Fibroblast of lung (primary cell): ENCODE measurements around the gene PAK1IP1. TPM values are rescaled to one million over a fixed set of nuclear protein-coding genes. Genes with fewer than 3 reads are reported as not detected.

Experiments used
- DNase-seq, 2 donors: peaks; one replicate each; pipeline versions ENCODE4 v3.0.0 to v3.0.0-alpha.2; 2010; ENCODE audit warnings: low read depth in 2 of 2
- H2AFZ ChIP-seq: 2 replicates; pipeline ENCODE4 v1.5.1; 2012; ENCODE audit warnings: low read length, control low read depth, inconsistent platforms
- H3K27ac ChIP-seq: 2 replicates; pipeline ENCODE4 v1.5.1; 2011; ENCODE audit warnings: low read length, control low read depth; ENCODE audit not compliant: insufficient read depth
- H3K27me3 ChIP-seq: 2 replicates; pipeline ENCODE4 v1.5.1; 2011; ENCODE audit warnings: mild to moderate bottlenecking, low read length; ENCODE audit not compliant: control insufficient read depth, insufficient read depth
- H3K36me3 ChIP-seq: 2 replicates; pipeline ENCODE4 v1.5.1; 2011; ENCODE audit warnings: low read length; ENCODE audit not compliant: control insufficient read depth, insufficient read depth
- H3K4me1 ChIP-seq: 2 replicates; pipeline ENCODE4 v1.5.1; 2011; ENCODE audit warnings: low read length; ENCODE audit not compliant: control insufficient read depth, insufficient read depth; ENCODE audit errors: extremely low read depth
- H3K4me2 ChIP-seq: 2 replicates; pipeline ENCODE4 v1.5.1; 2011; ENCODE audit warnings: low read length, control low read depth; ENCODE audit not compliant: insufficient read depth; ENCODE audit errors: extremely low read depth
- H3K4me3 ChIP-seq, 4 experiments: fragments of 200-600 bp in 1 of 4; sonication (generic) in 1 of 4; replicated peaks in 1 of 4; 2 replicates each; pipeline ENCODE4 v1.5.1; 2011 to 2016; ENCODE audit warnings: low read length in 4 of 4, low read depth in 3 of 4, mild to moderate bottlenecking in 3 of 4, control low read depth in 2 of 4, inconsistent platforms in 1 of 4, mixed read lengths in 1 of 4; ENCODE audit not compliant: insufficient read depth in 1 of 4; ENCODE audit errors: control extremely low read depth in 1 of 4
- H3K79me2 ChIP-seq: 2 replicates; pipeline ENCODE4 v1.5.1; 2012; ENCODE audit warnings: mild to moderate bottlenecking, low read length, inconsistent platforms; ENCODE audit not compliant: control insufficient read depth, insufficient read depth
- H3K9ac ChIP-seq: 2 replicates; pipeline ENCODE4 v1.5.1; 2011; ENCODE audit warnings: mild to moderate bottlenecking, low read length, control low read depth; ENCODE audit not compliant: insufficient read depth
- H3K9me3 ChIP-seq: 2 replicates; pipeline ENCODE4 v1.5.1; 2012; ENCODE audit warnings: low read depth, low read length; ENCODE audit not compliant: control insufficient read depth, insufficient read depth
- H4K20me1 ChIP-seq: 2 replicates; pipeline ENCODE4 v1.5.1; 2011; ENCODE audit warnings: low read length; ENCODE audit not compliant: control insufficient read depth, insufficient read depth; ENCODE audit errors: extremely low read depth
- CTCF ChIP-seq, 2 donors: IDR thresholded peaks in 1 of 2; conservative IDR thresholded peaks in 1 of 2; 1 replicate in 1 of 2; 2 replicates in 1 of 2; pipeline ENCODE4 v1.5.1; 2011 to 2012; ENCODE audit warnings: low read length in 2 of 2, control low read depth in 1 of 2, inconsistent platforms in 1 of 2, low read depth in 1 of 2, mild to moderate bottlenecking in 1 of 2
- EZH2 ChIP-seq: IDR thresholded peaks from 2 replicates; pipeline ENCODE4 v1.5.1; 2012; ENCODE audit warnings: low read length, control low read depth, mild to moderate bottlenecking; ENCODE audit errors: missing control alignments
- polyA minus RNA-seq: library from RNA; depleted of rRNA, polyadenylated mRNA; stranded (reverse); fragments of >200 nt; gene quantifications from 2 replicates; pipeline ENCODE4 v1.2.3, GENCODE V29; 2011; ENCODE audit warnings: low replicate concordance
- polyA plus RNA-seq, 2 donors: library from polyadenylated mRNA; depleted of rRNA in 1 of 2; stranded (reverse) in 1 of 2; unstranded in 1 of 2; fragments of >200 nt; gene quantifications; 2 replicates each; pipeline ENCODE4 v1.2.1, GENCODE V29; 2011 to 2012; ENCODE audit warnings: missing spikeins in 1 of 2
- total RNA-seq: library from RNA; depleted of rRNA; stranded (reverse); fragments of >200 nt; gene quantifications from 2 replicates; pipeline ENCODE4 v1.2.1, GENCODE V29; 2014

PAK1IP1 gene
- 16.3 and 19.3 TPM in 2 replicates for total RNA-seq
- 27.3 and 33.0 TPM in 2 replicates for polyA plus RNA-seq
- polyA plus RNA-seq (2012) = 15.9 and 21.2 TPM in 2 replicates
- 5.7 and 14.8 TPM in 2 replicates for polyA minus RNA-seq

GRCh38 chr6:10694302-10695085, at the start of gene PAK1IP1, which contains the start of gene C6orf52:
TSS of gene PAK1IP1 (plus strand) at chr6:10694972. CDS start at chr6:10694986, 14 bp downstream.
TSS of gene C6orf52 (minus strand) at chr6:10694616. CDS start at chr6:10687550, 7,066 bp downstream.
- Histone ChIP-seq H3K36me3 (no peaks in the 10 kb centered on the region), H4K20me1 (no peaks in the 10 kb centered on the region), H3K27ac (peak within 1 kb of the TSS; percentile 99), H3K79me2 (peaks cover 44% of the 10 kb centered on the region), H3K4me3 (peak within 1 kb of the TSS; percentile 93 to 100 (median 99)), H3K4me1 (peaks cover 5% of the 10 kb centered on the region), H3K9ac (peak within 1 kb of the TSS; percentile 92), H3K9me3 (no peaks in the 10 kb centered on the region), H2AFZ (peak within 1 kb of the TSS; percentile 97), H3K27me3 (no peaks in the 10 kb centered on the region), H3K4me2 (peak within 1 kb of the TSS; percentile 98)
- DNase-seq = peak; percentile 93 to 96
- TF ChIP-seq CTCF (conservative IDR thresholded peaks at IDR 0.05 in 1 of 2, IDR thresholded peaks at IDR 0.05 in 1 of 2; ENCODE audit: low read depth in 1 of 2, low read length in 2 of 2) (no peak), EZH2 (no peak)

GRCh38 chr6:10655508-10656055, 39.2 kb upstream of the PAK1IP1 start:
- Histone ChIP-seq H3K27ac (no peak overlapping the region), H3K27me3 (no peaks in the 10 kb centered on the region), H3K4me3 (no peak overlapping the region), H3K36me3 (no peaks in the 10 kb centered on the region), H3K79me2 (no peaks in the 10 kb centered on the region), H3K4me1 (no peaks in the 10 kb centered on the region), H2AFZ (no peak overlapping the region), H3K4me2 (no peak overlapping the region), H3K9ac (no peak overlapping the region), H4K20me1 (no peaks in the 10 kb centered on the region), H3K9me3 (no peaks in the 10 kb centered on the region)
- DNase-seq = no peak
- TF ChIP-seq CTCF (conservative IDR thresholded peaks at IDR 0.05 in 1 of 2, IDR thresholded peaks at IDR 0.05 in 1 of 2; ENCODE audit: low read depth in 1 of 2, low read length in 2 of 2) (no peak), EZH2 (no peak)

GRCh38 chr6:10658910-10659698, 35.7 kb upstream of the PAK1IP1 start:
- H3K4me3 ChIP-seq = peak overlapping the region in 2 of 4 experiments; percentile 24 to 48

More at GRCh38 chr6:10658910-10659698, 35.7 kb upstream of the PAK1IP1 start:
- Histone ChIP-seq H3K79me2 (no peaks in the 10 kb centered on the region), H4K20me1 (no peaks in the 10 kb centered on the region), H3K27ac (no peak overlapping the region), H3K36me3 (no peaks in the 10 kb centered on the region), H3K4me1 (no peaks in the 10 kb centered on the region), H3K27me3 (no peaks in the 10 kb centered on the region), H3K9me3 (no peaks in the 10 kb centered on the region), H2AFZ (no peak overlapping the region), H3K4me2 (no peak overlapping the region), H3K9ac (no peak overlapping the region)
- no peak for DNase-seq
- TF ChIP-seq CTCF (conservative IDR thresholded peaks at IDR 0.05 in 1 of 2, IDR thresholded peaks at IDR 0.05 in 1 of 2; ENCODE audit: low read depth in 1 of 2, low read length in 2 of 2) = no peak
- TF ChIP-seq EZH2 = no peak
